Fibroblast of lung (primary cell): Measurements from ENCODE around the gene MRPS6. TPM values are rescaled to one million over a fixed set of nuclear protein-coding genes. Genes with fewer than 3 reads are reported as not detected.

Experiments used
- DNase-seq, 2 donors: peaks; one replicate each; pipeline versions ENCODE4 v3.0.0 to v3.0.0-alpha.2; 2010; ENCODE audit warnings: low read depth in 2 of 2
- H2AFZ ChIP-seq: 2 replicates; pipeline ENCODE4 v1.5.1; 2012; ENCODE audit warnings: low read length, control low read depth, inconsistent platforms
- H3K27ac ChIP-seq: 2 replicates; pipeline ENCODE4 v1.5.1; 2011; ENCODE audit warnings: low read length, control low read depth; ENCODE audit not compliant: insufficient read depth
- H3K27me3 ChIP-seq: 2 replicates; pipeline ENCODE4 v1.5.1; 2011; ENCODE audit warnings: mild to moderate bottlenecking, low read length; ENCODE audit not compliant: control insufficient read depth, insufficient read depth
- H3K36me3 ChIP-seq: 2 replicates; pipeline ENCODE4 v1.5.1; 2011; ENCODE audit warnings: low read length; ENCODE audit not compliant: control insufficient read depth, insufficient read depth
- H3K4me1 ChIP-seq: 2 replicates; pipeline ENCODE4 v1.5.1; 2011; ENCODE audit warnings: low read length; ENCODE audit not compliant: control insufficient read depth, insufficient read depth; ENCODE audit errors: extremely low read depth
- H3K4me2 ChIP-seq: 2 replicates; pipeline ENCODE4 v1.5.1; 2011; ENCODE audit warnings: low read length, control low read depth; ENCODE audit not compliant: insufficient read depth; ENCODE audit errors: extremely low read depth
- H3K4me3 ChIP-seq, 4 experiments: fragments of 200-600 bp in 1 of 4; sonication (generic) in 1 of 4; replicated peaks in 1 of 4; 2 replicates each; pipeline ENCODE4 v1.5.1; 2011 to 2016; ENCODE audit warnings: low read length in 4 of 4, low read depth in 3 of 4, mild to moderate bottlenecking in 3 of 4, control low read depth in 2 of 4, inconsistent platforms in 1 of 4, mixed read lengths in 1 of 4; ENCODE audit not compliant: insufficient read depth in 1 of 4; ENCODE audit errors: control extremely low read depth in 1 of 4
- H3K79me2 ChIP-seq: 2 replicates; pipeline ENCODE4 v1.5.1; 2012; ENCODE audit warnings: mild to moderate bottlenecking, low read length, inconsistent platforms; ENCODE audit not compliant: control insufficient read depth, insufficient read depth
- H3K9ac ChIP-seq: 2 replicates; pipeline ENCODE4 v1.5.1; 2011; ENCODE audit warnings: mild to moderate bottlenecking, low read length, control low read depth; ENCODE audit not compliant: insufficient read depth
- H3K9me3 ChIP-seq: 2 replicates; pipeline ENCODE4 v1.5.1; 2012; ENCODE audit warnings: low read depth, low read length; ENCODE audit not compliant: control insufficient read depth, insufficient read depth
- H4K20me1 ChIP-seq: 2 replicates; pipeline ENCODE4 v1.5.1; 2011; ENCODE audit warnings: low read length; ENCODE audit not compliant: control insufficient read depth, insufficient read depth; ENCODE audit errors: extremely low read depth
- EZH2 ChIP-seq: IDR thresholded peaks from 2 replicates; pipeline ENCODE4 v1.5.1; 2012; ENCODE audit warnings: low read length, control low read depth, mild to moderate bottlenecking; ENCODE audit errors: missing control alignments
- polyA plus RNA-seq, 2 donors: library from polyadenylated mRNA; depleted of rRNA in 1 of 2; stranded (reverse) in 1 of 2; unstranded in 1 of 2; fragments of >200 nt; gene quantifications; 2 replicates each; pipeline ENCODE4 v1.2.1, GENCODE V29; 2011 to 2012; ENCODE audit warnings: missing spikeins in 1 of 2
- total RNA-seq: library from RNA; depleted of rRNA; stranded (reverse); fragments of >200 nt; gene quantifications from 2 replicates; pipeline ENCODE4 v1.2.1, GENCODE V29; 2014
- TF ChIP-seq, protein P1 (sequence below), 2 donors: IDR thresholded peaks in 1 of 2; conservative IDR thresholded peaks in 1 of 2; 1 replicate in 1 of 2; 2 replicates in 1 of 2; pipeline ENCODE4 v1.5.1; 2011 to 2012; ENCODE audit warnings: low read length in 2 of 2, control low read depth in 1 of 2, inconsistent platforms in 1 of 2, low read depth in 1 of 2, mild to moderate bottlenecking in 1 of 2

MRPS6 gene
- total and polyA plus RNA-seq, 2 donors (not counting 1 experiment from before 2014, with no cell fraction given), result 20.0 to 45.6 TPM

GRCh38 chr21:34190576-34191321 is 117.4 kb downstream of the MRPS6 start:
- Histone ChIP-seq H3K27ac (no peak overlapping the region), H2AFZ (no peak overlapping the region), H3K79me2 (no peaks in the 10 kb centered on the region), H4K20me1 (no peaks in the 10 kb centered on the region), H3K4me1 (no peaks in the 10 kb centered on the region), H3K4me3 (no peak overlapping the region), H3K4me2 (no peak overlapping the region), H3K9me3 (no peaks in the 10 kb centered on the region), H3K36me3 (no peaks in the 10 kb centered on the region), H3K27me3 (no peaks in the 10 kb centered on the region), H3K9ac (no peak overlapping the region)
- TF ChIP-seq, protein P1, sequence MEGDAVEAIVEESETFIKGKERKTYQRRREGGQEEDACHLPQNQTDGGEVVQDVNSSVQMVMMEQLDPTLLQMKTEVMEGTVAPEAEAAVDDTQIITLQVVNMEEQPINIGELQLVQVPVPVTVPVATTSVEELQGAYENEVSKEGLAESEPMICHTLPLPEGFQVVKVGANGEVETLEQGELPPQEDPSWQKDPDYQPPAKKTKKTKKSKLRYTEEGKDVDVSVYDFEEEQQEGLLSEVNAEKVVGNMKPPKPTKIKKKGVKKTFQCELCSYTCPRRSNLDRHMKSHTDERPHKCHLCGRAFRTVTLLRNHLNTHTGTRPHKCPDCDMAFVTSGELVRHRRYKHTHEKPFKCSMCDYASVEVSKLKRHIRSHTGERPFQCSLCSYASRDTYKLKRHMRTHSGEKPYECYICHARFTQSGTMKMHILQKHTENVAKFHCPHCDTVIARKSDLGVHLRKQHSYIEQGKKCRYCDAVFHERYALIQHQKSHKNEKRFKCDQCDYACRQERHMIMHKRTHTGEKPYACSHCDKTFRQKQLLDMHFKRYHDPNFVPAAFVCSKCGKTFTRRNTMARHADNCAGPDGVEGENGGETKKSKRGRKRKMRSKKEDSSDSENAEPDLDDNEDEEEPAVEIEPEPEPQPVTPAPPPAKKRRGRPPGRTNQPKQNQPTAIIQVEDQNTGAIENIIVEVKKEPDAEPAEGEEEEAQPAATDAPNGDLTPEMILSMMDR (conservative IDR thresholded peaks at IDR 0.05 in 1 of 2, IDR thresholded peaks at IDR 0.05 in 1 of 2; ENCODE audit: low read depth in 1 of 2, low read length in 2 of 2), result no peak
- no peak for TF ChIP-seq EZH2
- DNase-seq, result no peak

DNA sequence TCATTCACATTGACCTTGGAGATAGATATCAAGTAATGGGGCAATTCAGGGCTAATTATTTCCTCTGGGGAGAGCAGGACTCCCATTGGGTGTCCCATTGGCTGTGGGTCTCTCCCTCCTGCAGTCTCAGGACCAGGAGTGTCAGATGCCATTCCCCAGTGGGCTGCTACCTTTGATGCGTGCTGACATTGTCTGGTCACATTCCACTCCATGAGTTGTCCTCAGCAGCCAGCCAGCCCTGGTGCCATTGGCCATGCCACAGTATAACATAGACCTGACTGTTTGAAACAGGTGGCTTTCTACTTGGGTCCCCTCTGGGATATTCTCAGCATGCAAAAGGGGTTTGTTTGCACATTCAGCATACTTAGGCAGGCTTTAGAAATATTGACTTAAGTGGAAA is 118.5 kb downstream of the MRPS6 start:
- no peak overlapping the region for H3K4me2 ChIP-seq
- no peaks in the 10 kb centered on the region for H3K4me1 ChIP-seq
- DNase-seq, result no peak
- no peak overlapping the region for H3K9ac ChIP-seq
- no peaks in the 10 kb centered on the region for H3K27me3 ChIP-seq
- no peaks in the 10 kb centered on the region for H4K20me1 ChIP-seq
- H3K79me2 ChIP-seq, result no peaks in the 10 kb centered on the region
- no peak for TF ChIP-seq EZH2
- TF ChIP-seq, protein P1 (conservative IDR thresholded peaks at IDR 0.05 in 1 of 2, IDR thresholded peaks at IDR 0.05 in 1 of 2; ENCODE audit: low read depth in 1 of 2, low read length in 2 of 2), result no peak
- H3K9me3 ChIP-seq, result no peaks in the 10 kb centered on the region
- no peak overlapping the region for H2AFZ ChIP-seq
- no peak overlapping the region for H3K4me3 ChIP-seq
- no peak overlapping the region for H3K27ac ChIP-seq
- no peaks in the 10 kb centered on the region for H3K36me3 ChIP-seq

Other genes starting within 250 kb of the MRPS6 start
- gene ATP5PO, start 157.8 kb upstream of the MRPS6 start, total RNA-seq, result 152 and 154 TPM in 2 replicates
- gene ATP5PO, start 157.8 kb upstream of the MRPS6 start, polyA plus RNA-seq, result 259 and 277 TPM in 2 replicates
- gene SLC5A3, start within 50 bp of the MRPS6 start, total RNA-seq, result 28.6 and 35.7 TPM in 2 replicates
- 4.9 and 6.2 TPM in 2 replicates for gene SLC5A3, start within 50 bp of the MRPS6 start, polyA plus RNA-seq